GM21576 (cell line): ENCODE measurements around the gene RAC3.
"Not testable (repeated sequence)": the region's sequence is repeated elsewhere in the genome, so short reads cannot be mapped to it uniquely, and the experiment has no call there.

Experiments used
- ATAC-seq: cut with Tn5 transposase; IDR thresholded peaks from one replicate; pipeline ENCODE4 v1.9.1; 2021; ENCODE audit warnings: mild to moderate bottlenecking, moderate library complexity; ENCODE audit not compliant: unreplicated experiment

Gene RAC3

DNA sequence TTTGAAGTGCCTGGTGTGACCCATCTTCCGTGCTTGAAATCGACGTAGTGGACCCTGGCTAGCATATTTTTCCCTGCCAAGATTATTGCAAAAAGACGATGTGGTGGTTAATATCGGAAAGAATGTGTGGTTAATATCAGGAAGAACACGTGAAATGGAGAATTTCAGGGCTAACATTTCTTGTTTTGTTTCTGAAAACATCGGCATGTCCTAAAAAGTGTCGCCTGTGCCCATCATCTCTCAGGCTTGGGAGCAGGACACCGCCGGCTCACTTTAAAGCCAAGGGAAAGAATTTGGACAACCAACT lies 6.4 kb downstream of the RAC3 start:
- ATAC-seq = no peak

DNA sequence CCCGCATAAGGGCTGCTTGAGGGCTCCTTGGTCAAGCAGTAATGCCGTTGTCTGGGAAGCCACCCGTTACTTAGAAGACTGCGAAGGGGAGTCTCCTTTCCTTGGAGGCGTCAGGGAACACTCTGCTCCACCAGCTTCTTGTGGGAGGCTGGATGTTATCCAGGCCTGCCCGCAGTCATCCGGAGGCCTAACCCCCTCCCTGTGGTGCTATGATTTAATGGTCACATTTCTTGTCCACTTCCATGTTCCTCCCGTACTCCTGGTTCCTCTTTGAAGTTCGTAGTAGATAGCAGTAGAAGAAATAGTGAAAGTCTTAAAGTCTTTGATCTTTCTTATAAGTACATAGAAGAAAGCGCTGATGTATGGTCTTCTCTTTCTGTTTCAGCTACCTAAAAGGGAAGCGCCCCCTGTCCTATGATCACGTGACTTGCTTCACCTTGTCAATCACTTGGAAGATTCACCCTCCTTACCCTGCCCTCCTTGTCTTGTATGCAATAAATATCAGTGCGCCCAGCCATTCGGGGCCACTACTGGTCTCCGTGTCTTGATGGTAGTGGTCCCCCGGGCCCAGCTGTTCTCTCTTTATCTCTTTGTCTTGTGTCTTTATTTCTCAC lies 7.4 kb downstream of the RAC3 start:
- ATAC-seq = not testable (repeated sequence)

DNA sequence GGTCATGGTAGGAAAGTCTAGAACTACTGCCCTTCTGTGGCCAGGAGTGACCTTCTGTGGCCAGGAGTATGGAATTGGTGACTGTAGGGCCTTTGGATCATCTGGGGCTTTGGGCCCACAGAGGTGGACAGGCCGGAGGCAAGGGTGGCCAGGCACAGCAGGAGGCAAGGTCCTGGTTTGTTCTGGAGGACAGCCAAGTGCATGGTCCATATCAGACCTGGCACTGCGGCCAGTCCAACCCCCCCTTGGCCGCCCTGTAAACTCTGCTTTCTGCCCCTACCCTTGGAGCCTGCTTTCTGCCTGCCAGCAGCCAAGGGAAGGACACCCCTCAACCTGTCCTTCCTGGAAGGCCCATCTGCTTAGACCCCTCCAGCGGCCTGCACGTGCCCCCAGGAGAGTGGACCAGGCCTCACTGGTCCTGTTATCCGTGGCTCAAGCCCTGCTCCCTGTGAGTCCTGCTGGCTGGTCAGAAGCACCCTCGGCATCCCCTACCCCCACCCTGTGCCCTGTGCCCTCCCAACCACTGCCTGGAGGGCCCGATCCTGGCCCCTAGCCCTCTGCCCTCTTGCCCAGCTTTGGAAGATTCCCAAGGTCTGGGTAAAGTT lies 8.3 kb downstream of the RAC3 start:
- no peak for ATAC-seq

DNA sequence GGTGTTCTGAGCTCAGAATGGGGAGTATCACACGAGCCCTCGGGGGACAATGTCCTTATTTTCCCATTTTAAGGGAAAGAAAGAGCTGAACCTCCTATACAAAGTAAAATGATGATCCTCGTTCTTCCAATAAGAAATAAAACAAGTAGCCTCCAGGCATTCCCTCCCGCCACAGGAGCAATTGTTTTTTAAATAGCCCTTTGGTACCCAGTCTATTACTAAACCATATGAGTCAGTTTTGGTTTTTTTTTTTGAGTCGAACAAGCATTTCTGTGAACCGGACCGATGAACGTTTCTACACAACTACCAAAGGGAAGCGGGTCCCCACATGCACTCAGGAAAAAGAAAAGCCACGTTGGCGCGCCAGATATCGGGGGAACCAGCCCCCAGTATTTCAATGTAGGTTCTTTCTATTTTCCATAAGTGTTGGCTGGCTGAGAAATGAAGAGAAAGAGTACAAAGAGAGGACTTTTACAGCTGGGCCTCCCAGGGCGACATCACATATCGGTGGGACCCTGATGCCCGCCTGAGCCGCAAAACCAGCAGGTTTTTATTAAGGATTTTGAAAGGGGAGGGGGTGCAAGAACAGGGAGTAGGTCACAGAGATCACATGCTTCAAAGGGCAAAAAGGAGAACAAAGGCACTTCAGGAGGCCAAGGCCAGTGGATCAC lies 9.8 kb downstream of the RAC3 start:
- no peak for ATAC-seq

DNA sequence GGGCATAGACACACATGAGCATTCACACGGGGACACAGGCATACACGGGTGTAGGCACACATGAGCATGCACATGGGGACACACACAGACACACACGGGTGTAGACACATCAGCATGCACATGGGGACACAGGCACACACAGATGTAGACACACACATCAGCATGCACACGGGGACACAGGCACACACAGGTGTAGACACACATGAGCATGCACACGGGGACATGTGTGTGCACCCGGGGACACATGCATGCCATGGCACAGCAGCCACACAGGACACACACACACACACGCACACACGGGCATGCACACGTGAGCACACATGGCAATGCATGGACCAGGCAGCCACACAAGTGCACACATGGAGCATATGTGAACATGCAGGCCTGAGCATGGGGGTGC lies 11.2 kb downstream of the RAC3 start:
- ATAC-seq = no peak

DNA sequence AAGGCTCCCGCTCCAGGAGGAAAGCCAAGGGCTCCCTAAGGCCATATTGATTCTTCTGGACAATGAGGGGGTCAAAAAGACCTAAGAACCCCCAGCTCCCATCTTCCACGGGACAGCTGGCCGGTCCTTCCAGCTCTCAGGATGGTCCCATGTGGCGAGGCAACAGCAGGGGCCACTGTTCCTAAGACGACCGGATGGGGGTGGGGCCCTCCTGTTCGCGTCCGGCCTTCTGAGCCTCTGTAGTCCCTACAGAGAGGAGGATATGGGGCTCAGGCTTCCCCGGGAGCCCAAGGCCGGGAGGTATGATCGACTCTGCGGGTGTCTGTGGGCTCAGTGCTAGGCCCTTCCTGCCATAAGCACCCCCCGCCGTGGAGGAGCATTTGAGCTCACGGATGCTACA lies 12.0 kb downstream of the RAC3 start:
- no peak for ATAC-seq

DNA sequence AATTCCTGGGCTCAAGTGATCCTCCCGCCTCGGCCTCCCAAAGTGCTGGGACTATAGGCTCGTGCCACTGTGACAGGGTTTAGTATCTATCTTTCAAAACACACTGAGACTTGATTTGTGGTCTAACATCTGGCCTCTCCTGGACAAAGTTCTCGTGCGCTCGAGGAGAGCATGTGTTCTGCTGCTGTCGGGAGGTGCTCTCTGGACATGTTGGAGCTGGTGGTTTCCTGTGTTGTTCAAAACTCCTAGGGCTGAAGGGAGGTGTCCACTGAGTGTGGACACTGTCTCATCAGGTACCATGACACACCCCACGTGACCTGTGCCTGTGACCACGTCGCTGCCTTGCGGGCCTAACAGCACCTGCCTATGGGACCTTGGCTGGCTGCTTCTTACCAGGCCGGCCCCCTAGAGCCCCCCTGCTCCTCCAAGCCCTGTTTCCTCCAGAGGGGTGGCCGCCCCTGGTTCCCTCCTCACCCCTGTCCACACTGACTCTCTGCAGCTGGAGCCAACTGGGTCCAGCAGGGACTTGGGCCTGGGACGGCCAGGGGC lies 14.5 kb downstream of the RAC3 start:
- no peak for ATAC-seq

DNA sequence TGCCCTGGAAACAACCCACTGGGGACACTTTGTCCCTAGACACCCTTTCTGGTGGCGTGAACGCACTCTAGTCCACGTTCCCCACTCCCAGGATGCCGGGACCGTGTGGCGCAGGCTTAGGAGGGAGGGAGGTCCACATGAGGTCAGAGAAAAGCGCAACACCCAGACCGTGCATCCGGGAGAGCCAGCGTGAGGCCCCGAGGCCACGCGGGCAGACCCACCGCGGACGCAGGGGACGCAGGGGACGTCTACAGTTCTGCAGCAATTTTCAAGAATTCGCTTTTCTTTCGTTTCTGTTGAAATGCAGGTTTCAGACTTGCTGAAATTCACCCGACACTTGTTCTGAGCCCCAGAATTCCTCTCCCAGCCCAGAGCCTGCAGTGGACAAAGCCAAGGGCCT lies 15.4 kb downstream of the RAC3 start:
- ATAC-seq = no peak

DNA sequence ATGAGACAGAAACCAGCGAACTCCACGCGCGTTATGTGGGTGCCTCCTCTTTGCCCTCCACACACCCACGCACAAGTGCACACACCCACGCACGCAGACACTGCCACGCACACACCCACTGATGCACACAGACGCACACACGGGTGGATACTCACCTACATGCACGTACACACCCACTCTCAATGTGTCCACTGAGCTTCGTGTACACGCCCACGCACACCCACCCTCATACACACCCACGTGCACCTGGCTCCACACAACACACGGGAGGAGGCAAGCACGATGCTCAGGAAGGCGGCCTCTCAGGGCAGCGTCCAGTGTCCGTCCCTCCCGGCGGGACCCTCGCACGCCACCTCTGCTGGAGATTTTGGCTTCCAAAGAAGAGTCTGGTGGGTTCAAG lies 15.9 kb downstream of the RAC3 start:
- no peak for ATAC-seq

DNA sequence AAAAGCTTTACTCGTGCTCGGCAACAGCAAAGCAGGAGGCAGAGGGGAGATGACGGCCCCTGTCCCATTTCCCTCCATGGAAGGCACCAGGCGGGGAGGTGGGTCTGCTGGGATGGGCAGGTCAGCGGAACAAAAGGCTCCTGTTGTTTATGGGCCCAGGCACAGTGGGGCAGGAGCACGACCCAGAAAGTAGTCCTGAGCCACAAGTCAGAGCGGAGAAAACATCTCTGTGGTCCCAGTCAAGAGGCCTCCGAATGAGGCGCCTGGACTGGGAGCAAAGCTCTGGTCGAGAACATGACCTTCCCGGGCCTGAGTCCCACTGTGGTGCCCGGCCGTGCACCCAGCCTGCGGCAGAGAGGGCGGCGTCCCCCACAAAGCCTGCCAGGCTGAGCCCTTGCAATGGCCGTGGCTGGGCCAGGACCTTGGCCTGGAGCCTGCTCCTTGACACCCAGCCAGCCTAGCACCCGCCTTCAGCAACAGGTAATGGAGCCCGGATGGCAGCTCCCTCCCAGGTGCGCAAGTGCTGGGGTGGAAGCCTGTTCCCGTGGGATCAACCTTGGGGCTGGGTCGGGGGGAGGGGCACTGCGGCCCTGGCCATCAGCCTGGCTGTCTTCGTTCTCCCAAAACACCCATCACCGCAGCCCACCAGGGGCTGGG lies 16.6 kb downstream of the RAC3 start:
- ATAC-seq = no peak

DNA sequence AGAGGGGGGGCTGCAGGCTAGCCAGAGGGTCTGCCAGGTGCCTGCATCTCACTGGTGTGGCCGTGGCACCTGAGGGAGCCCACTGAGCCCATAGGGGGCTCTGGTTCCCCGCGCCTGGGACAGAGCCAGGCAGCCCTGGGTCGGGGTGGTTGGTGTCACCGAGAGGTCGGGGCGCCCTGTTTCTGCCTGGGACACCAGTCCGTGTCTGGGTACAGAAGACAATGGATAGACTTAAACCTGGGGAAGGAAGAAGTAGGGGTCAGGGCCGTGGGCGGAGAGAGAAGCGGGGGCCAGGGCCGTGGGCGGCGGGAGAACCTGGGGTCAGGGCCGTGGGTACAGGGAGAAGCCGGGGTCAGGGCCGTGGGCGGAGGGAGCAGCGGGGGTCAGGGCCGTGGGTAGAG lies 17.1 kb downstream of the RAC3 start:
- no peak for ATAC-seq

DNA sequence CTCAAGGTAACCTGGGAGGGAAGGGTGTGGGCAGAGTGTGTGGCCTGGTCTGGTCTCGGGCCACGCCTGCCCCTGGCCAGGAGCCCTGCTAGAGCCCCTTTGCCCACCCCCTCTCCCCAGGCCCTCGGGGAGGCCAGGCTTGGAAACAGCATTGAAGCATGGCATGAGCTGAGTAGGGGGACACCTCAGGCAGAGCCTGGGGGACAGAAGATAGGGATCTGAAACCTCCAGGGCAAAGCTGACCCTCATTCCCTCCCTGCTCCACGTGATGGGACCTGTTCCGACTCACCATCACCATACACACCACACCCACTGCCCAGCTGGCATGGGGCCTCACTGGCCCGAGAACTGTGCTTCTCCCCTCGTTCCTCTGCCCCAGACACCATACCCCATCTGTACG lies 17.6 kb downstream of the RAC3 start:
- no peak for ATAC-seq

DNA sequence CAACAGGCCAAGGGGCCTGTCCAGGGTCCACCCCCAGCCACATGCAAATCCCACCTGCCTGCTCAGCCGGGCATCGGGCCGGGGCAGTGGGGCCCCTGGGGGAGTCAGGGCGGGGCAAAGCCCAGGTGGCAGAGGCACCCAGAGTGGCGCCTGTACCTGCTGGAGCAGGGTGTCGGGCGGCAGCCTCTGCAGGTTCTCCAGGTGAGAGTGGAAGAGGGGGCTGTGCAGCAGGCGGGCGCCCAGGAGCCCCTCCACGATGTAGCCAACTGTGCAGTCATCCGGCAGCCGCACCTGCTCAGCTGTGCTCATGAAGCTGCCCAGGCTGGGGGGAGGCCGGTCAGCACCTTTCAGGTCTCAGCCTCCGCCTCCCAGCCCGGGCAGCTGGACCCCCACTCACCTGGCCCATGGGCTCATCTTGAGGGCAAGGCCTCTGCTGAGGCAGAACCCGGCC lies 18.1 kb downstream of the RAC3 start:
- no peak for ATAC-seq

DNA sequence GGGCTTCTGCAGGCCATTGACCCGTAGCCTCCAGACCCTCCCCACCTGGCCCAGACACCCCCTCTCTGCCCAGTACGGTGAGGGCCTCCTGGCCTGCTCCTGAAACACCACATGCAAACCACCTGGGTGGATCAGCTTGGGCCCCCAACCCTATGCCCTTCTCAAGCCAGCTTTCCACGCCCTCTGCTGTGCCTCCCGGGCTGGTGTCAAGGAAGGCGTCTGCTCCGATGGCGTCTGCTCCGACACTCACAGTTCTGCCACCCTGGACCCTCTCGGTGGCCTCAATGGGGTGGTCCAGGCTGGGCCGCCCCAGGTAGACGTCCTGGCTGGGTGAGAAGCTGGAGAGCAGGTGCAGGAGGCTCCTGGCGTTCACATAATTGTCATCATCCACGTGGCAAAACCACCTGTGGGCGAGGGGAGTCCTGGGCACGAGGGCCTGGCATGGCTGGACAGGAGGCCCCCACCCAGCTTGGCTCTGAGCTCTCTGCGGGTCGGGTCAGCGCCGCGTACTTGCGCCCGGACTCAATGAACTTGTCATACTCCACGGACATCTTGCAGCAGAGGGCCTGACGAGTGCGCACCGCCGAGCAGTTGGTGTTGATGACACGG lies 18.8 kb downstream of the RAC3 start:
- ATAC-seq = no peak

DNA sequence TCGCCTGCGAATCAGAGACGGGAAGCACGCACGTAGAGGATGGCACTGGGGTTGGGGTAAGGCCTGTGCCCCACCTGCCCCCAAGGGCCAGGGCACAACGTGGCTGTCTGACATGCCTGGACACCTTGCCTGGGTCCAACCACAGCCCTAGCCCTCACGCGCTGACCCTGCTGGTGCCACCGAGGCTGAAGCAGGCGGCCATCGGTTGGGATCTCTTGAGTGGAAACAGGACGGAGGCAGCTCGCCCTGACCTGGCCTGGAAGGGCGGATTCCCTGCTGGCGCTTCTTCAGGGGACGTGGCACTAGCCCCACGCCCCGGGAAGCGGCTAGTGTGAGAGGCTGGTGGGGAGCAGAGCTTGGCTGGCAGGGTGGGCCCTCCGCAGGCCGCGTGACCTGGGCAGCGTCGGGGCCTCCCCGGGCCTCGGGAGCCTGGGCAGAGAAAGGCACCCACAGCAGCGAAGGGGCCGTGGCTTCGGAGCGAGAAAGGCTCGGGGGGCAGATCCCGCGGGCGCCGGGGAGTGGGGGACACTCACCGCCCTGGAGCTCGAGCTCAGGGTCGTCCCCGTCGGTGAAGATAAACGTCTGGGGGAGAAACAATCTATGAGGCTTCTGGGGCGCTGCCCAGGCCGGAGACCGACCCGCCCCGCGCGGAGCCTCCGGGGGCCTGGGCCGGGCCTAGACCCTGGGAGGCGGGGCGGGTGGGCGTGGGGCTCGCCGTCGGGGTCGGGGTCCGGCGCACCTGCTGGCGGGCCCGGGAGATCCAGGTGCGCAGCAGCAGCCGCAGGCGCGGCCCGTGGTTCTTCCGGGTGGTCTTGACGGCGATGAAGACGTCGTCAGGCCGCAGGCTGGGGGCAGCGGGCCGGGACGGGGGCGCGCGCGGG lies 19.5 kb downstream of the RAC3 start:
- ATAC-seq = no peak

DNA sequence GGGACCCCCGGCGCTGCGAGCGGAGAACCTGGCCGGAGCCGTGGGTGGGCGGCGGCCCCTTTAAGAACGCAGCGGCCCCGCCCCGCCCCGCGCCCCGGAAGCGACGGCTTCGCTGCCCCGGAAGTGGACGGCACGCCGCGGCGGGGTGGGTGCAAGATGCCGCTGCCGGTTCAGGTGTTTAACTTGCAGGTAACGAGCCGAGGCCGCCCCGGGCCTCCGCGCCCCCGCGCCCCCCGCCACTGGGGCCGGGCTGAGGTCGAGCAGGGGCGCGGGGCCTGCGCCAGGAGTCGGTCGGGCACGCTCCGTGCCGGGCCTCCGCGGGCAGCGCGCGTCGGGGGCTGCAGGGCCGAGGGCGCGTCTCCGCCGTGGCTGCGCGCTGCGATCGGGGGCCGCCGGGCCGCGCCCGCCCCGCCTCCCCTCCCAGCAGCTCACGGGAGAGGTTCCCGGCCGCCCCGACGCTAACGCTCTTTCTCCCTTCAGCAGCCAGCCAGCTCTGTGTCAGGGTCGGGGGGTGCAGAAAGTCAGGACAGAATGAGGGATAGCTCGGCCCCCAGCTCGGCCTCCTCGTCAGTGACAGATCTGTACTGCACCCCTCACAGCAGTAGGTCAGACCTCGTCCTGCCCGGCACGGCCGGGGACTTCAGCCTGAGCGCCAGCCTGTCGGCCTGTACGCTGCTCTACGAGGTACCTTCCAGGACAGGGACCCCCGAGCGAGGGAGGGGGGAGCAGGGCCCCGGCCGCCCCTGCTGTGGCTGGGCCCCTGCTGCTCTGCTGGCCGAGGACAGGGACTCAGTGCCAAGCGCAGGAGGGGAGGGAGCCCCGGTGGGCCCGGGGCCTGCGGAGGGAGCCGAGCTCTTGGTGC lies 20.5 kb downstream of the RAC3 start, which contains the start of the genes GPS1 and RFNG:
GPS1 (plus strand) TSS at position 123 of the 862 bp plus-strand sequence; CDS start at position 157, 34 bp downstream.
RFNG (minus strand) TSS at position 36 of the 862 bp plus-strand sequence. CDS start 45 bp downstream, outside the sequence.
- peak; percentile 55 for ATAC-seq

DNA sequence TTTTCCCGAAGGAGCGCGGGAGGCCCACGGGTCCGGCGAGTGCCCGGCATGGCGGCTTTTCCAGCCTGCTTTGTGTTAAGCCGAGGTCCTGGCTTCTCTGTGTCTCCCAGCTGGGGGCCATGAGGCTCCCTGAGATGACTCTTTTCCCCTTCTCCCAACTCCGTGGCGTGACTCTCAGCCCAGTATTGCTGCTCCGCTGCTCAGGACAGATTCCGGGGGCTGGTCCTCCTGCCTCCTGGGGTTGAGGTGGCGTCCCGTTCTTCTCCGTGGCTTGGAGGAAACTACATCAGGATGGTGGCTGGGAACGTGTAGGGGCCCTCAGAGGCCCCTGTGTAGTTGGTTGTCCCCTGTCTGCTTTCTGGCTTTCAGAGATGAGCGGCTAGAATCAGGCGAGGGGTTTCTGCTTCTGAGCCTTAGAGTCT lies 21.2 kb downstream of the RAC3 start:
- no peak for ATAC-seq

DNA sequence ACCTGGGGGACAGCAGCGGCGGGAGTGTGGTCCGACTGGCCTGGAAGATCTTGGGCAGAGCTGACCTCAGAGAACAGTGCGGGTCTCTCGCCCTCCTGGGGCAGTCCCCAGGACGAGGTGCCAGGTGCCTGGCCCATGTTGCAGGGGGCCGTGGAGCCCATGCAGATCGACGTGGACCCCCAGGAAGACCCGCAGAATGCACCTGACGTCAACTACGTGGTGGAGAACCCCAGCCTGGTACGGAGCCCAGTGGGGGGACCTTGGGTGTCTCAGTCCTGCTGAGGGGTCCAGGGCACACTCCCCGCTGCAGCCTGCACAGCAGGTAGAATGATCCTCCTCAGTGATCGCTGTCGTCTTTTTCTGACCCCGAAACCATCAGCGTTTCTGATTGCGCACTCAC lies 21.7 kb downstream of the RAC3 start:
- ATAC-seq = no peak

DNA sequence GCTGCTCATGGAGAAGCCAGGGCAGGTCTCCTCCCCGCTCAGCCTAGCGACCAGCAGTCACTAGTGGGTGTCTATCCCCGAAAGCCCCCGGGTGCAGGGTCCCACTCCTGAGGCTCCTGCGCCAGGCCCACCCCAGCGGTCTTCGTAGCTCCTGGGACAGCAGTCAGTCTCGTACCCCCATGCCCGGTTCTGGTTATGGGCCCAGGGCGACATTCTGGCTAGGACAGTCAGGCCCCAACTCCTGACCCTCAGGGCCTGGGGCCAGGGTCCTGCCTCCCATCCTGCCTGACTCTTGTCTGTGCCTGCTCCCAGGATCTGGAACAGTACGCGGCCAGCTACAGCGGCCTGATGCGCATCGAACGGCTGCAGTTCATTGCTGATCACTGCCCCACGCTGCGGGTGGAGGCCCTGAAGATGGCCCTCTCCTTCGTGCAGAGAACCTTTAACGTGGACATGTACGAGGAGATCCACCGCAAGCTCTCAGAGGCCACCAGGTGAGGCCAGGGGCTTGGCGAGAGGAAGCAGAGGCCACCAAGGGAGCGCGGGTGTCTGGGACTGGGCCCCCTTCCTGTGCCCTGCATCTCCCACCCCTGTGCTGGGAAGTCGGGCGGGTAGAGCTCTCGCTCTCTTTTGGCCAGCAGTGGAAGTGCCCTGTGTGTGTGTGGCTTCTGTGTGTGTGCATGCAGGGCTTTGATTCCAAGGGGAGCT lies 22.2 kb downstream of the RAC3 start:
- ATAC-seq = no peak
